RKO (cell line): Measurements from ENCODE around the gene RAPGEF5.

ENCODE experiments used
- DNase-seq: peaks from one replicate; pipeline ENCODE4 v3.0.0-alpha.2; 2016; ENCODE audit warnings: low spot score

RAPGEF5 gene, protein sequence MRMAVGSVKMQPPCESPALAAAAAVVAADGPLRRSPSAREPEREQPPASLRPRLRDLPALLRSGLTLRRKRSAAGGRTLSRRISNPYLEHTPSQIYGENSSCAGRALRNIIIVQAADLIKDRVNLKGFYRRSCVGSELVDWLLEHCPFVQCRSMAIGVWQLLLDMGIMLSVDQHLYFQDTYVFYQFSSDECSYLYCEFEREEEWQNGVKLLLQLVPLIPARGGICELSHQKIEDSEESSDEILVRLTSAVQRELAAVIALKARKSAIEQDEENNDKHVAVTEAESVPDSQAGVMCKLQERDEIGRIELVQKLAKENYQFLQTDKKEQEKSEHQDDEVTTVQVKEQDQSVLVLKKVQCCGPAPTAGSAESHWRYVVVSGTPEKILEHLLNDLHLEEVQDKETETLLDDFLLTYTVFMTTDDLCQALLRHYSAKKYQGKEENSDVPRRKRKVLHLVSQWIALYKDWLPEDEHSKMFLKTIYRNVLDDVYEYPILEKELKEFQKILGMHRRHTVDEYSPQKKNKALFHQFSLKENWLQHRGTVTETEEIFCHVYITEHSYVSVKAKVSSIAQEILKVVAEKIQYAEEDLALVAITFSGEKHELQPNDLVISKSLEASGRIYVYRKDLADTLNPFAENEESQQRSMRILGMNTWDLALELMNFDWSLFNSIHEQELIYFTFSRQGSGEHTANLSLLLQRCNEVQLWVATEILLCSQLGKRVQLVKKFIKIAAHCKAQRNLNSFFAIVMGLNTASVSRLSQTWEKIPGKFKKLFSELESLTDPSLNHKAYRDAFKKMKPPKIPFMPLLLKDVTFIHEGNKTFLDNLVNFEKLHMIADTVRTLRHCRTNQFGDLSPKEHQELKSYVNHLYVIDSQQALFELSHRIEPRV

GRCh38 chr7:22356701-22357310 is at the start of gene RAPGEF5:
Gene RAPGEF5 (minus strand): TSS chr7:22357154. CDS start chr7:22357060, 94 bp downstream.
- peak; percentile 44 for DNase-seq

DNA sequence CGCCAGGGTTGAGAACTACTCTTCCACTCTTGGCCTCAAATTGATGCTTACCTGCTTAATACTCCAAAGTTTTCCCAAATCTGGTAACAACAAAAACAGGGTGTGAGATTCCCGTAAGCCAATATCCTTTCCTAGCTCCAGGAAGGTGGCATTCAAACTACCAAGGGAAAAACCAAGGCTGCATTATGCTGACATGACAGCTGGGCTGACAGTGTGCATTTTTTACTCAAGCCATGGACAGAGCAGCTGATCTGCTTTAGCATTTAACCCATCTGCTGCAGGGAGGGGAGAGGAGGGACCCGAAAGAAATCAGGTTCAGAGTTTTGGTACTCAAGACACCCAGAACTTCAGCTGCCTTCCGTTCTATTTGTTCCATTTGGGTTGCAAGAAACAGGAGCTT is 49.8 kb upstream of the RAPGEF5 start:
- no peak for DNase-seq

- no peak for DNase-seq
Observed at GRCh38 chr7:22404421-22405023, 47.6 kb upstream of the RAPGEF5 start.

- no peak for DNase-seq
Observed at GRCh38 chr7:22403344-22403743, 46.4 kb upstream of the RAPGEF5 start.

GRCh38 chr7:22402250-22402649 is 45.3 kb upstream of the RAPGEF5 start:
- DNase-seq, result no peak

DNA sequence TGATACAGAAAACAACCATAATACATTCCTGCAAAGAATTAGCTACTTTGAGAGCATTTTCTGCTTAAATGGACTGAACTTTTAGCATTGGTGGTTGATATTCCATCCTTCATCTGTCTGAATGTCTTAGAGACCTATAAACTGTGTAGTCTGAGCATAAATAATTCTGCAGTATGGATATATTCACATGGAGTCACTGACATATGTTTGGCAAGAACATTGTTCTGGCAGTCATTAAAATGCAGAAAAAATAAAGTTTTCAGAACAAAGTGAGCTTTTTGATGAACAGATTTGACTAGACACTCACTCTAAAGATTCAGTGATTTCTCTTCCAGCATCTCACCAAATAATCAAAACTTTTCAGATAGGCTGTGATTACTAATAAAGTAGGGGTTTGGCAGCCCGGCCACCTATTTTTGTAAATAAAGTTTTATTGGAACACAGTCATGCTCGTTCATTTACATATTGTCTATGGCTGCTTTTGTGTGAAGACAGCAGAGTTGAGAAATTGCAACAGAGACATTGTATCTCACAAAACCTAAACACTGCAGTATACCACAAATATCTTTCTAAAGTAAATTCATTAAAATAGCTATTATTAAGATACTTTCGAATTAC is 44.1 kb upstream of the RAPGEF5 start:
- no peak for DNase-seq

DNA sequence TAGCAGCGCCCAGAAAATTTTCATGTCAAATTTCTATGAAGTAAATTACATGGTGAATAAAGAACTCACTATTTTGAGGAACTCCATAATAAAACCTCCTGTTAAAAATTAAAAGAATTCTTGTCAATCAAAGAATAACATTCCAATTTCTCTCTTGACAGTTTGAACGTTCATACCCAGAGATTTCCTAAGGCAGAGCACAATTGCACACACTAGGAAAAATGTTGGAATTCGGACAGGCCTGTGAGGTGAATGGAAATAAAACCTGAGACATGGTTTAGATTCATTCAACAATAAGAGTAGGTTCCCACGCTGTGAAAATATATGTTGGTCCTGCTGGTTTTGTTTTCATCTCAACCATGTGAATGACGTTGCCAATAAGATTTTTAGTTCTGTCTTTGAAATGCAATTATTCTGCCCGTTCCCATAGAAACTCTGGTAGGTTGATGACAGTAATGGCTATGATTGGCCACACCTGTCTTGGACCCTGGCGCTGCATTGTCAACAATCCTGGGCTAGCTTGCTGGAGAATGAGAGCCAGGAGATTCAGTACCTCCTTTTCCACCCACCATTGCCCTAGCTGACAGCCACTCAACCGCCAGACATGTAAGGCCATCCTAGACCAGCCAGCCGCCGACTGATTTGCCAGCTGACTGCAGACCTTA is 43.3 kb upstream of the RAPGEF5 start:
- DNase-seq, result no peak

- DNase-seq, result no peak
Observed at GRCh38 chr7:22399546-22399945, 42.6 kb upstream of the RAPGEF5 start.

GRCh38 chr7:22399091-22399490 is 42.1 kb upstream of the RAPGEF5 start:
- no peak for DNase-seq

DNA sequence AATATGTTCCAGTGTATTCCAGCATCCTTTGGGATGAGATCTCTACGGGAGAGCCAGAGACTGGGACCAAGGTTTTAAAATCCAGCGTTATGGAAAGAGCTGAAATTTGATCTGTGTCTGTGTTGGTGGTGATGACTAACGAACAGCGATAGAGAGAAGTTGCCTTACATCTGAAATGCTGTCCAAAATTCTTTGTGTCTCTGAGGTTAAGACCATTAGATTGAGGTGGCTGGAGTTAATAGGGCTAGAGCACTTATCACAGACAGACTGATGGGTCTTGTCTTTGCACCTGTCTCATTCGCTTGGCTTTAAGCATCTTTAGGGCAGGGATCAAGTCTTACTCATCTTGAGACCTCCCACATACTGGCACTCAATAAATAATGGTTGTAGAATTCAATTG is 41.0 kb upstream of the RAPGEF5 start:
- DNase-seq, result no peak

- DNase-seq, result no peak
Observed at GRCh38 chr7:22395222-22395621, 38.3 kb upstream of the RAPGEF5 start.

DNA sequence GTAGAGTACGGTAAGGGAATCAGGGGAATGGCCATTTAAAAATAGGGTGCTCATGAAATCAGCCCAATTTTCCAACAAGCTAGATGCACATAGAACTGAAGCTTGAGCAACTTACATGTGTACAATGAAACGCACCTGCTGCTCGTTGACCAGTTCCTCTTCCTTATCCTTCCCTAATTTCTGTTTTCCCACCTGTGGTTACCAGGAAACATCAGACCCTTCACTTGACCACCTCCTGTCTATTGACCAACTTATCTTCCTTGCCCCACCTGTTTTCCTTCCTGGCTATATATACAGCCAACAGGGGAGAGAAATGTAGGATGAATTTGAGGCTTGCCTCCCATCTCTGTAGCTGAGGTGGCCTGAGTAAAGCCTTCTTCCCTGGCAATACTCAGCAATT is 37.8 kb upstream of the RAPGEF5 start:
- no peak for DNase-seq

DNA sequence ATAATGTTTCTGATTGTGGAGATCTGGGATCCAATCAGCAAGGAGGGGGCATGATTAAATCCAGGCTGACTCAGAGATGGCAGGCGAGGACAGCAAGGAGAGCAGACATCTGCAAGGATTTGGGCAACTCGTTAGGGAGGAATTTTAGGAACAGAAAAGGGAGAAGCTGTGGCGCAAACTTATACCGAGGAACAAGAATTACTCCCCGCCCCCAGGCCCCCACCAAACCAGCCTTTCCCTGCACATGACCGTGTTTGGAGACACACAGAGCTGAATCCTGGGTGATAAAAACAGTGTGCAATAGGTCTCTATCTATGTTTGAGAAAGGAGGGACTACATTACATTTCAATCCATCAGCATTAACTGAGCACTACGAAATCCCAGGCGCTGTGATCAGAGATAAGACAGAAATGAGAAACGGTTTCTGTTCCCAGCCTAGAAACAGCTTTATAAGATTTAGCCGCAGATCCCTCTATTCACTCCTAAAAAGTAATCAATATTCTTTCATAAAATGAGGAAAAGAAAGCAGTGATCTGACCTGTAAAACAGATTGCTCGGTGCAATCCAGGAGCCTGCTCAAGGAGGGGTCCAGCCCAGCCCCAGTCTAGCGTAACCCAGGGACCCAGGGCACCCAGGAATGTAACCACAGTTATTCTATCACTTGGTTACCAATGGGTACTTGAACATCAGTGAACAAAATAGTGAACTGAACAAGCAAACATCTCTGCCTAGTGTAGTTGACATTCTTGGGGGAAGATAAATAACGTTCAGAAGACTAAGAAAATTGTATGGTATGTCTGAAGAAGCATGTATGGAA is 37.2 kb upstream of the RAPGEF5 start:
- no peak for DNase-seq

DNA sequence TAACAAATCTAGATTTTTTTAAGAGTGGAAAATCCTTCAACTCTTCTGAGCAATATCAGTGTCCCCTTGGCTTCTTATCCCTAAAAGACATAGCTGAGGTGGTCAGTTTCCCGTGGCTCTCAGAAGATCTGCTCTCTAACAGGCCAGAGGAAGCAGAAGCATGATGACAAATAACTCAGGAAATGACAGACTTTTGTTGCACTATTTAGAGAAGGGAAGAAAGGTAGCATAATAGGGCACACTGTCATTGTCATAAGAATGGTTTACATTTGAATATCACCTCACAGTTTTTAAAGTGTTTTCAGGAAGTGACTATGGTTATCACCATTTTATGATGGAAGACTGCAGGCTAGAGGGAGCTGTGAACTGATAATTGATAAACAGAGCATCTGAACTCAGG is 33.6 kb upstream of the RAPGEF5 start:
- no peak for DNase-seq

- DNase-seq, result no peak
Observed at GRCh38 chr7:22389892-22390291, 32.9 kb upstream of the RAPGEF5 start.

DNA sequence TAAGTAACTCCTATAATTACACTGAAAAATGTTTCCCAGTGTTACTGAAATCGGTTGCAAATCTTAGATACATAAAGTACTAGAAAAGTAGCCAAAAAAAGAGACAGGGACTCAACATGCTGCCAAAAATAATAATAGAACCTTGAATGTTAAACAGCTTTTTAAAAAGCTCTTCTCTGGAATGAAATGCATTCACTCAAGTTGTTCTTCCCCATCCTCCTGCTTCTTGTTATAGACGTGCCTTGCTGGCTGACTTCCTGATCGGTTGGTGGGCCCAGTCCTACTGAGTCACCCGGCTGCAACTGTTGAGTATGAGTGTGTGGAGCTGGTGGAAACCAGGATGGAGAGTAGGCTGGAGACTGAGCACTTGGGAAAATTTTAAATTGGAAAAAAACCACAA is 30.6 kb upstream of the RAPGEF5 start:
- DNase-seq, result no peak

- DNase-seq, result no peak
Observed at GRCh38 chr7:22386865-22387264, 29.9 kb upstream of the RAPGEF5 start.

DNA sequence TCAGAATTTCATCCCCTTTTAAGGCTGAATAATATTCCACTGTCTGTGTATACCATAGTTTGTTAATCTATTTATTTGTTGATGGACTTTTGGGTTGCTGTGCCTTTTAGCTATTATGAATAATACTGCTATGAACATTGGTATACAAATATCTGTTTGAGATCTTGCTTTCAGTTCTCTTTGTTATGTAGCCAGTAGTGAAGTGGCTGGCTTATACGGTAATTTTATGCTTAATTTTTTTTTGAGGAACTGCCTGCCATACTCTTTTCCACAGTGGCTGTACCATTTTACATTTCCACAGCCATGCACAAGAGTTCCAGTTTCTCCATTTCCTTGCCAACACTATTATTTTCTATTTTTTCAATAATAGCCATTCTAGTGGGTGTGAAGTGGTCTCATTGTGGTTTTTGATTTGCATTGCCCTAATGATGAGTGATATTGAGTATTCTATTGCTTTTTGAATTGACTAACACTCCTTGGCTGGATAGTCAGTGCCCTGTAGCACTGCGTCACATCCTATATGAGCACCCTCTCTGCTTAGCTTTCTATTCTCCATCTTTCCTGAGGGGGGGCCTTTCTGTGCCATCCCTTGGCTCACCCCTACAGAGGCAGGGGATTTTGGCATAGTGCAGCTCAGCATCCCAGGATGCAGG is 29.4 kb upstream of the RAPGEF5 start:
- no peak for DNase-seq

GRCh38 chr7:22385326-22385725 is 28.4 kb upstream of the RAPGEF5 start:
- DNase-seq, result no peak

- no peak for DNase-seq
Observed at GRCh38 chr7:22380333-22380732, 23.4 kb upstream of the RAPGEF5 start.
